T-helper 1 cell treated with Interleukin-12 subunit alpha and Interleukin-12 subunit beta and Interleukin-4 antibody, amounts not matched to agents 30 μg/mL and 1 μg/mL, for 36 hours (primary cell): Measurements from ENCODE around the gene C11orf24.
A peak's percentile ranks its signal among the peaks of the same experiment; 100 is the strongest.
"Not testable (repeated sequence)": the region's sequence is repeated elsewhere in the genome, so short reads cannot be mapped to it uniquely, and the experiment has no call there.

Source experiments
- H3K27ac Mint-ChIP-seq: one replicate; pipeline ENCODE4 v1.8.0; 2021; ENCODE audit warnings: mild to moderate bottlenecking, mixed read lengths
- H3K27me3 Mint-ChIP-seq: one replicate; pipeline ENCODE4 v1.8.0; 2021; ENCODE audit warnings: low read depth, mixed read lengths
- H3K36me3 Mint-ChIP-seq: one replicate; pipeline ENCODE4 v1.8.0; 2021; ENCODE audit warnings: low read depth, mixed read lengths
- H3K4me1 Mint-ChIP-seq: one replicate; pipeline ENCODE4 v1.8.0; 2021; ENCODE audit warnings: low read depth, mixed read lengths
- H3K4me3 Mint-ChIP-seq: one replicate; pipeline ENCODE4 v1.8.0; 2021; ENCODE audit warnings: mild to moderate bottlenecking, moderate library complexity, mixed read lengths
- H3K9me3 Mint-ChIP-seq: one replicate; pipeline ENCODE4 v1.8.0; 2021; ENCODE audit warnings: mixed read lengths

Gene C11orf24

DNA sequence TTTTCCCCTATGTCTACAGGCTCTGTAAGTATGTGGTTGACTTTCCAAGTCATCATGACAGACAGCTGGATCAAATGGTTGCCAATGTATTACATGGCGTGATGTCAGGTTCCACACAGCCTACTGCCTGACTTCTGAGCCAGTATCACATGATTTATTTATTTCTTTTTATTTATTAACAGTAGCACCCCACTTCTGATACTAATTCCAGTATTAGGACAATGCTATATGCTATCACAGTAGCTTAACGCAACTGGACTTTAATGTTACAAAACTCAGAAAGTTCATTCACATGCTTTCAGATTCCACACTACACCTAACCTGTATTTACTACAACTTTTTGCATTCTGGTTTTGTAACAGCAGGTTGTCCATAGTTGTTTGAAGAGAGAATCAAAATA lies 17.7 kb upstream of the C11orf24 start:
- Mint-ChIP-seq H3K9me3 (peaks cover 10% of the 10 kb centered on the region), H3K27ac (no peak overlapping the region), H3K27me3 (peaks cover 6% of the 10 kb centered on the region), H3K36me3 (peaks cover 4% of the 10 kb centered on the region), H3K4me3 (no peak overlapping the region), H3K4me1 (peaks cover 1% of the 10 kb centered on the region)

DNA sequence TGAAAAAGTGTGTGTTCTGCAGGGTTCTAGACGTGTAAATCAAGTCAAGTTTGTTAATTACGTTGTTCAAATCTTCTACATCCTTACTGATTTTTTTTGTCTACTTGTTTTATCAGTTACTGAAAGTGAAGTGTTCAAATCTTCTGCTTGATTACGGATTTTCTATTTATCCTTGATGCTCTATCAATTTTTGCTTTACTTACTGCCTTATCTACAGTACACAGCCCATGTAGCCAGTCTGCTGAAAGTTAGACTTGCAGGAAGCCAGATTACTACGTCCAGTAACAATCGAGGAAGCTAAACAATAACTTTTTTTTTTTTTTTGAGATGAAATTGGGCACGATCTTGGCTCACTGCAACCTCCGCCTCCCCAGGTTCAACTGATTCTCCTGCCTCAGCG lies 15.6 kb upstream of the C11orf24 start:
- no peaks in the 10 kb centered on the region for H3K27me3 Mint-ChIP-seq
- H3K36me3 Mint-ChIP-seq: peaks cover 11% of the 10 kb centered on the region
- H3K4me1 Mint-ChIP-seq: peaks cover 13% of the 10 kb centered on the region
- no peak overlapping the region for H3K27ac Mint-ChIP-seq
- peaks cover 15% of the 10 kb centered on the region for H3K9me3 Mint-ChIP-seq
- no peak overlapping the region for H3K4me3 Mint-ChIP-seq

GRCh38 chr11:68284588-68284987 lies 12.8 kb upstream of the C11orf24 start:
- peaks cover 12% of the 10 kb centered on the region for H3K9me3 Mint-ChIP-seq
- H3K27ac Mint-ChIP-seq, H3K4me3 Mint-ChIP-seq, H3K27me3 Mint-ChIP-seq, H3K36me3 Mint-ChIP-seq: not testable (repeated sequence)
- H3K4me1 Mint-ChIP-seq: peaks cover 24% of the 10 kb centered on the region

DNA sequence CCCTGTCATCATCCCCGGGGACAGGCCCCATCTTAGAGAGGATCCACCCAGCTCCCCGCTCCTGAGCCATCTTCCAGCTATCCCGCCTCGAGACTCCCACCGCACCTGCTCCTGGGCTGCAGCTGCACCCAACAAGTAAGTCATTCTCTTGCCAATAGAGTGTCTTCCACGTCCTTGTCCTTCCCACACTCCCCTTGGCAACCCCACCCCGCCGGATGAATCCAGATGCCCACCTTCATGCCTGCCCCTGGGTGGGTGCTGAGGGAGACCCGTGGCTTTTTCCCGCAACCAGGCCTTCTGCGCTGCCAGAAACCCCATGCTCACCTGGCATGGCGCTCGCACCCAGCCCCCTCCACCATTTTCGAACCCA lies 11.1 kb upstream of the C11orf24 start:
- peaks cover 7% of the 10 kb centered on the region for H3K36me3 Mint-ChIP-seq
- H3K27me3 Mint-ChIP-seq: no peaks in the 10 kb centered on the region
- peaks cover 24% of the 10 kb centered on the region for H3K4me1 Mint-ChIP-seq
- H3K9me3 Mint-ChIP-seq: peaks cover 10% of the 10 kb centered on the region
- peak overlapping the region; percentile 64 for H3K4me3 Mint-ChIP-seq
- peak overlapping the region; percentile 78 for H3K27ac Mint-ChIP-seq

DNA sequence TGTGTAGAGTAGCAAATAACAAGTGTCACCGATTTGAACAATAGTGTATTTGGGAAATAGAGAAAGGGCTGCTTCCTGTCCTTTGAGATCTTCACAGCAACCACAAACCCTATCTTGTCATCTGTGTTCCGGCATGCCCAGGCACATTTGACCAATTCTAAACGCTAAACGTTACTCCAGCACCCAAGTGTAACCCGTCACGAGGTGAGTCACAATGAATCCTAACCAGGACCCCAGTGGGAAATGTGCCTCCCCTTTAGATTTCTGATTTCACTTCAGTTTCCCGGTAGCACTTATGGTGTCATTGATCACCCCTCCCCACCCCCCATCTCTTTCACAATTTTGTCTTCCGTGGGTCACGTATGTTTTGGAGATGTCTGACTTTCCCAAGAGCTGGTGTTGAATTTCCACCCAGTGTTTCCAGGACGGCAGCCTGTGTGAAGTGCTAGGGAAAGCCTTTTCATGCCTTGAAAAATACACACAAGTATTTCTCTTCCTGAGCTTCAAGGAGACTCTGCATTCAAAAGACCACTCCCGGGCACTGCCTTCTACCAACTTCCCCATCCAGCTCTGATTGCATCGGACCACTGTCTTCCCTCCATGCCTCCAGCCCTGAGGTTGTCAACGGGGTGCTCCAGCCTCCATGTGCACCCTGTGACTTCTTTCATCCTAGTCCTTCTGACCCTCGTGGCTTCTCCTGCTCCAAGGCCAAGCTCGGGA lies 10.5 kb upstream of the C11orf24 start:
- peak overlapping the region; percentile 64 for H3K4me3 Mint-ChIP-seq
- H3K27ac Mint-ChIP-seq: peak overlapping the region; percentile 78
- peaks cover 24% of the 10 kb centered on the region for H3K4me1 Mint-ChIP-seq
- no peaks in the 10 kb centered on the region for H3K27me3 Mint-ChIP-seq
- peaks cover 7% of the 10 kb centered on the region for H3K36me3 Mint-ChIP-seq
- H3K9me3 Mint-ChIP-seq: peaks cover 10% of the 10 kb centered on the region

- peaks cover 7% of the 10 kb centered on the region for H3K36me3 Mint-ChIP-seq
- no peak overlapping the region for H3K4me3 Mint-ChIP-seq
- no peak overlapping the region for H3K27ac Mint-ChIP-seq
These were observed 7.9 kb upstream of the C11orf24 start for GRCh38 chr11:68279676-68280075.

GRCh38 chr11:68276861-68277260 lies 5.1 kb upstream of the C11orf24 start:
- Mint-ChIP-seq H3K36me3 (no peaks in the 10 kb centered on the region), H3K4me1 (peaks cover 8% of the 10 kb centered on the region), H3K4me3 (no peak overlapping the region), H3K27ac (no peak overlapping the region), H3K9me3 (no peaks in the 10 kb centered on the region), H3K27me3 (no peaks in the 10 kb centered on the region)

More at GRCh38 chr11:68279676-68280075, 7.9 kb upstream of the C11orf24 start:
- Mint-ChIP-seq H3K4me1 (peaks cover 24% of the 10 kb centered on the region), H3K27me3 (no peaks in the 10 kb centered on the region), H3K9me3 (peaks cover 7% of the 10 kb centered on the region)

DNA sequence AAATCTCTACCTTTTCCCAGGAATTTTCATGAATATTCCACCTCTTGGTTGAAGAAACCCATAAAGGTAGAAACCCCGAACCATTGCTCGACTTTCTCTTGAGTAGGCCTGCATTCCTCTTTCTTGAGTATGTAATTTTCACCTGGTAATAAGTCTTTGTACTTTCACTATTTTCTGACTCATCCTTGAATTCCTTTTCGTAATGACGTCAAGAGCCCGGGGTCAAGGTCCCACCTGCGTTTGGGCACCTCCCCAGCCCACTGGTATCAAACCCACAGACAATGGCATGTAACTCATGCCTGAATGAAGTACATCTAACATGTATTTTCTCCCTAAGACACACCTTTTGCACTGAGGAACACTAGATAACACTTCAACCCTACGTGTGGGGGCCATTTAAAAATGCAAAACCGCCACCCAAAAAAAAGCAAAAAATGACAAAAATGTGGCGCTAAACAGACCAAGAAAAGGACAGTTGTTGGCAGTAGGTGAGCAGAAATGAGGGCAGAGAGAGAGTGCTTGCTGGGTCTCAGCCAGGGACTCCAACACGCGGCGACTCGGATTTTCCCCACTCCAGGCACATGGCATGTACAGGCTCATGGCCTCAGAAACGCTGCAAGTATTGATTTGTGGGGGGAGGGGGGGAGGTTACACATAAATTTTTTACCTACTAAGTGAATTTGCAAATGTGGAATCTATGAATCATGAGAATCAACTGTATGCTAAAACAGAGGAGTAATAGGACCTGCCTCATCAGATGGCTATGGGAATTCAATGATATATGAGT lies 4.1 kb upstream of the C11orf24 start:
- H3K27ac Mint-ChIP-seq: no peak overlapping the region
- H3K9me3 Mint-ChIP-seq: no peaks in the 10 kb centered on the region
- H3K4me1 Mint-ChIP-seq: peaks cover 8% of the 10 kb centered on the region
- H3K27me3 Mint-ChIP-seq: no peaks in the 10 kb centered on the region
- H3K36me3 Mint-ChIP-seq: no peaks in the 10 kb centered on the region
- no peak overlapping the region for H3K4me3 Mint-ChIP-seq

GRCh38 chr11:68274306-68274705 lies 2.5 kb upstream of the C11orf24 start:
- peaks cover 14% of the 10 kb centered on the region for H3K4me1 Mint-ChIP-seq
- H3K27ac Mint-ChIP-seq: no peak overlapping the region
- H3K27me3 Mint-ChIP-seq: no peaks in the 10 kb centered on the region
- H3K36me3 Mint-ChIP-seq: no peaks in the 10 kb centered on the region
- H3K4me3 Mint-ChIP-seq: peak overlapping the region; percentile 25
- H3K9me3 Mint-ChIP-seq: no peaks in the 10 kb centered on the region

- H3K4me3 Mint-ChIP-seq: peak overlapping the region; percentile 97
- H3K36me3 Mint-ChIP-seq: no peaks in the 10 kb centered on the region
- no peaks in the 10 kb centered on the region for H3K9me3 Mint-ChIP-seq
- H3K27ac Mint-ChIP-seq: no peak overlapping the region
- H3K27me3 Mint-ChIP-seq: no peaks in the 10 kb centered on the region
- peaks cover 19% of the 10 kb centered on the region for H3K4me1 Mint-ChIP-seq
These were observed 1.4 kb upstream of the C11orf24 start for GRCh38 chr11:68273026-68273738.

DNA sequence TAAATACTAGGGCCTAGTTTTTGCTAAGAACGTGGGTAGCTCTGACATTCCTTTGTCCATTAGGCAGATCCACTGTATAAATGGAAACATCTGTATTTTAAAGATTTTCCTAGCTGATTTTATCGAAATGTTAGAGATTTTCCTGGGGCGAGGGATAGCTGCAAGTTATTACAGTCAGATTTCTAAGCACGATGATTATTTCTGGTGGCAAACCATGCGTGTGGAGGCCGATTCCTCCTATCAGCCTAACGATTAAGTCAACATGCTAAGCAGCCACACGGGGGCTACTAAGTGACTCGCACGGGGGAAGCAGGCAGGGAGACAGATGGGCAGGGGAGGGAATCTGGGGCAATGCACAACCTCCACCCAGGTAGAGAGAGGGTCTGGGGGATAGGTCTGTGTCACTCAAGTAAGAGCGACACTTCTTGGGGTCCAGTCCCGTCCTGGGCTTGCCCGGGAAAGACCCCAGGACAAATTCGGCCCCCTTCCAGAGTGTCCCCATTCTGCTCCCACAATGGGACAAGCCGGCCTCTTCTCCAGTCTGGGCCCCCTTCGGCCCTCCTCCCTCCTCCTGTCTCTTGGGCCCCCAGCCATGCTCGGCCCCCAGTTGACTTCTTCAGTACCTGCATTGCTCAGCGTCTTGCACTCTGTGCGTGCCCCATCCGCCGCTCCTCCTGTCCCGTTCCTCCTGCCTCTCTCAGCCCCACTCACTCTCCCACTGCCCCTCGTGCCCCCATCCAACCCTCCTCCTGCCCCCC lies 571 bp downstream of the C11orf24 start:
- Mint-ChIP-seq H3K27me3 (no peaks in the 10 kb centered on the region), H3K4me1 (peaks cover 19% of the 10 kb centered on the region)

DNA sequence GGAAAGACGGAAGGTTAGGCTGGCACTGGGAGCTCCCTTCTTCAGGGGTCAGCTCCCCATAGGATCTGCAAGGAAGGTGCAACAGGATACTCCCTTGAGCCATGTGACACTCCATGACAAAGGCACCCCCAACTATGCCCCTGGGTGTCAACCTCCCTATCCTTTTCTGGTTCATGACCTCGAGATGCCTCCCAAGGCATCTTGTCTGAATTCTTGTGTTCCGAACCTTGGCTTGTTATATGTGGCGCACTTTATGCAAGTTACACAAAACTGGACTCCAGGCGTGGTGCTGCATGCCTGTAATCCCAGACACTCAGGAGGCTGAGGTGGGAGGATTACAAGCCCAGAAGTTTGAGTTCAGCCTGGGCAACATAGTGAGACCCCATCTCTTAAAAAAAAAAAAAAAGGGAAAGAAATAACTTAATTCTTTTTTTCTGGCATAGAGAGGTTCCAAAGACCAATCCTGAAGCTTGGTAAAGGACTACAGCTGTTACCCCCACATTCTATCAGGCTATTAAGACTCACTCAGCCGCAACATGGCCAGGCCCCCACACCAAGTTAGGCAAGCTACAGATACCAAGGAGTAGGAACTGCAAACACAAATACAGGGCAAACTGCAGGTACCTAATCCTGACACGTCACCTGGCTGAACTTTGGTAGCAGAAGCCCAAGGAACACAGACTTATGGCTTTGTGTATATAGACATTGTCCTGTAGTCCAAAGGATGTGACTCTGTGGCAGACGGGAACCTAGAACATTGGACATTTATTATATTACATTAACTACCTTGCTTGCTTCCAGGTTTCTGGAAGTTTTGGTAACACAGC lies 1.4 kb downstream of the C11orf24 start:
- Mint-ChIP-seq H3K36me3 (peaks cover 4% of the 10 kb centered on the region), H3K9me3 (no peaks in the 10 kb centered on the region), H3K4me3 (peak overlapping the region; percentile 97), H3K4me1 (peaks cover 19% of the 10 kb centered on the region), H3K27me3 (no peaks in the 10 kb centered on the region), H3K27ac (peak overlapping the region; percentile 99)

More for the DNA sequence above, 571 bp downstream of the C11orf24 start:
- H3K36me3 Mint-ChIP-seq: no peaks in the 10 kb centered on the region
- H3K9me3 Mint-ChIP-seq: no peaks in the 10 kb centered on the region
- peak overlapping the region; percentile 97 for H3K4me3 Mint-ChIP-seq
- peak overlapping the region; percentile 99 for H3K27ac Mint-ChIP-seq

DNA sequence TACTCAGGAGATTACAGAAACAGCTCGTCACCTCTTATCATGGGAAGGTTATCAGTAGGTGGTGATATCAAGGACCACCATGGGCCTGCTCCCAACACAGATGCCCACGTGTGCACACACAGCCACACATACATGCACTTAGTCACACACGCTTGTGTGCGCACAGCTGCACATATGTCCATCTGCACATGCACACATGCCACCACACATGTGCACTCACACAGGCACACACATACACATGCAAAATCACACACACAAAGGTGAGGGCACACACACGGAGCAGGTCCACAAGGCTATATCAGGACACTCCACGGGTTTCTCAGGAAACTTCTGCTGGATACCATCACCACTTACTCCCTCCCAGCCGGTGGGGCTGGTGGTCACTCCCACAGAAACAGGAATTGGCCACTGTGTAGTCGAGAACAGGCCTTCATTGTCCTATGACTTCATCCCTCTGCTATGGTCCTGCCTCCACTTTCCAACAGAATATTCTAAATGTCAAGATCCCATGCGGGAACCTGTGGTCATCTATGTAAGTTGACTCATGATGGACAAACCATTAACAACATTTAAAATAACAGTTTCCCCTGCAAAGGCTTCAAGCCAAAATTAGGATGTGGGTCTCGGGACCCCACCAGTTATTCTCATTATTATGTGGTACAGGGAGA lies 2.2 kb downstream of the C11orf24 start:
- H3K9me3 Mint-ChIP-seq: no peaks in the 10 kb centered on the region
- H3K4me3 Mint-ChIP-seq: peak overlapping the region; percentile 2
- H3K27me3 Mint-ChIP-seq: no peaks in the 10 kb centered on the region
- H3K4me1 Mint-ChIP-seq: peaks cover 19% of the 10 kb centered on the region
- peaks cover 10% of the 10 kb centered on the region for H3K36me3 Mint-ChIP-seq
- H3K27ac Mint-ChIP-seq: no peak overlapping the region
